SW480 (cell line): ENCODE results near the gene NUCKS1.
"Not testable (repeated sequence)": the region's sequence is repeated elsewhere in the genome, so short reads cannot be mapped to it uniquely, and the experiment has no call there.

ENCODE experiments used
- DNase-seq: peaks from one replicate; pipeline ENCODE4 v3.0.0-alpha.2; 2016; ENCODE audit warnings: low spot score

Gene NUCKS1

DNA sequence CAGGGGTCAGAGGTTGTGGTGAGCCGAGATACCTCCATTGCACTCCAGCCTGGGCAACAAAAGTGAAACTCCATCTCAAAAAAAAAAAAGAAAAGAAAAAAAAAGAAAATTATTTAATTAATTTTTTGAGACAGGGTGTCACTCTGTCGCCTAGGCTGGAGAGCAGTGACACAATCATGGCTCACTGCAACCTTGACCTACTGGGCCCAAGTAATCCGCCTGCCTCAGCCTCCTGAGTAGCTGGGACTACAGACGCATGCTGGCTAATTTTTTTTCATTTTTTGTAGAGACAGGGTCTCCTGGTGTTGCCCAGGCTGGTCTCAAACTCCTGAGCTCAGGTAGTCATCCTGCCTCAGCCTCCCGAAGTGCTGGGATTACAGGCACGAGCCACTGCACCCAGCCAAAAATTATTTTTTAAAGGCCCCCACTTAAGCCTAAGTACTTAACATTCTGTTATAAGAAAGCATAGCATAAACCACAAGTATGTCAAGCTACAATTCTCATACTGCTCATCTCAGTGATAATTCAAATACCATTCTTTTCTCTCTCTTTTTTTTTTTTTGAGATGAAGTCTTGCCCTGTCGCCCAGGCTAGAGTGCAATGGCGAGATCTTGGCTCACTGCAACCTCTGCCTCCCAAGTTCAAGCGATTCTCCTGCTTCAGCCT, 19.9 kb downstream of the NUCKS1 start:
- no peak for DNase-seq

DNA sequence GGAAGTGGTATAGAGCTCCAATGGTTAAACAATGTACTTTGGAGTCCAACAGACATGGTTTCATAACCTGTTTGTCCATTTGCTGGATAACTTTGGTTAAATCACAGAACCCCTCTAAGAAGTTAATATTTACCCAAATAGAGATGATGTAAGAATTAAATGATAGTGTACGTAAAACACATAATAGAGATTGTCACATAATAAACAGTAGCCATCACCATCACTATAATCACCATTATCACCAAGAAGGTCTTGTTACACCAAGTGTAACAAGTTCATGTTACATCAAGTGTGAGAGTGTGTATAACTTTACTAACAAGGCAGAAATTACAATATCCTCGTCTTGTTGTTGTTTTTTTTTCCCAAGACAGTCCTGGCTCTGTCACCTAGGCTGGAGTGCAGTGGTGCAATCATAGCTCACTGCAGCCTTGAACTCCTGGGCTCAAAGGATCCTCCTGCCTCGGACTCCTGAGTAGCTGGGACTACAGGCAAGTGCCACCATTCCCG, 23.3 kb downstream of the NUCKS1 start:
- no peak for DNase-seq

DNA sequence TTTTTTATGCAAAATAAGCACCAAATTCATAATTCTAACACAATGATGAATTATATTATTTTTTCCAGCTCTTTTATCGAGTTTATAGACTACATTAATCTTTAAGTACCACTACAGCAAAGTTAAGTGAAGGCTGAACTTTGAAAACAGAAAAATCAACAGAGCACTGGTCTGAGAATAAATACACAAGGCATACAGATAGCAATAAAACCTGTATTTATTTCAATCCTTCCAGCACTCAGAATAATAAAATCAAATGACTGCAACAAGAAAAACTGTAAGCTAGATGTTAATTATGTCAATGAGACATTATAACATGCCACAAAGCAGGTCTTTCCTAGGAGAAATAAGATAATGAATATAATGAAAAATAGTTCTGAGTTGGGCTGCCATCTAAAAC, 24.5 kb downstream of the NUCKS1 start:
- no peak for DNase-seq

DNA sequence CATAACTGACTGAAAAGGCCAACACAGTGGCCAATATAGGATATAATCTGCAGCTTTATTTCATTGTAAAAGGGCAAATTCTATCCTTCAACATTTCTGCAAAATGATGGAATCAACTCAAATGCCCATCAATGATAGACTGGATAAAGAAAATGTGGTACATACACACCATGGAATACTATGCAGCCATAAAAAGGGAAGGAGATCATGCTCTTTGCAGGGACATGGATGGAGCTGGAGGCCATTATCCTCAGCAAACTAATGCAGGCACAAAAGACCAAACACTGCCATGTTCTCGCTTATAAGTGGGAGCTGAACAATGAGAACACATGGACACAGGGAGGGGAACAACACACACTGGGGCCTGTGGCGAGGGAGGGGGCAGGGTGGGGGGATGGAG, 29.2 kb downstream of the NUCKS1 start:
- DNase-seq = not testable (repeated sequence)

- DNase-seq = no peak
Observed at GRCh38 chr1:205719762-205720161, 30.2 kb downstream of the NUCKS1 start.

DNA sequence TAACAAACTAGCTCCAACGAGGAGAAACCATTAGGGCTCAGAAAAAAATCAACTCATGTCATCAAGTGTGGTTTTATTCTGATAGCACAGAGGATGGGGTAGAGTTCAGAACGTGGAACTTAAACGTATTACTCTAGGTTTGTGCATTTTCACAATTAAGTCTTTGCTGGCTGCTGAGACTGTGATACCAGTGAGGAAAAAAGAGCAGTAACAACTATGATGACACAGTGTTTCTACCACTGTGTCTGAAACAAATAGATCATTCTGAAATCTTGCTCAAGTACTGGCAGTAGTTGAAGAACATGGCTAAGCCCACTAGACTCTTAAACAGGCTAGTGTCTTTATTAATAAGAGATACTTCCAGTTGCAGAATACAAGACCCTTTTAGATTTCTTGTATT, 31.0 kb downstream of the NUCKS1 start:
- DNase-seq = no peak

- no peak for DNase-seq
Observed at GRCh38 chr1:205716371-205717132, 33.4 kb downstream of the NUCKS1 start.

- DNase-seq = no peak
Observed at GRCh38 chr1:205715628-205716027, 34.4 kb downstream of the NUCKS1 start.

DNA sequence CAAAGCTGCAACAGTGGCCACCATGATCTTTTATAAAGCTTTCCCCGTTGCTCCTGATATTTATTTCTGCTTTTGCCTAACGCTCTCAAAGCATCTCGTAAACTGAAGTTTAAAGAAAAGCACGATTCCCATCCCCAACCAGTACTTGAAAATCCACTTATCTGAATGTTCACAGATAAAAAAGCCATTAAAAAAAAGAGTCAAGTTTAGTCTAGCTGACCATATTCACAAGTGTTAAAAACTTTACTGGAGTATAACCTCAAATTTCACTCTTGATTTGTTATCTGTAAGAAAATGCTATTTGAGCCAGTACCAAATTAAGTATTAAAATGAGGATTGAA, 35.1 kb downstream of the NUCKS1 start:
- DNase-seq = no peak

DNA sequence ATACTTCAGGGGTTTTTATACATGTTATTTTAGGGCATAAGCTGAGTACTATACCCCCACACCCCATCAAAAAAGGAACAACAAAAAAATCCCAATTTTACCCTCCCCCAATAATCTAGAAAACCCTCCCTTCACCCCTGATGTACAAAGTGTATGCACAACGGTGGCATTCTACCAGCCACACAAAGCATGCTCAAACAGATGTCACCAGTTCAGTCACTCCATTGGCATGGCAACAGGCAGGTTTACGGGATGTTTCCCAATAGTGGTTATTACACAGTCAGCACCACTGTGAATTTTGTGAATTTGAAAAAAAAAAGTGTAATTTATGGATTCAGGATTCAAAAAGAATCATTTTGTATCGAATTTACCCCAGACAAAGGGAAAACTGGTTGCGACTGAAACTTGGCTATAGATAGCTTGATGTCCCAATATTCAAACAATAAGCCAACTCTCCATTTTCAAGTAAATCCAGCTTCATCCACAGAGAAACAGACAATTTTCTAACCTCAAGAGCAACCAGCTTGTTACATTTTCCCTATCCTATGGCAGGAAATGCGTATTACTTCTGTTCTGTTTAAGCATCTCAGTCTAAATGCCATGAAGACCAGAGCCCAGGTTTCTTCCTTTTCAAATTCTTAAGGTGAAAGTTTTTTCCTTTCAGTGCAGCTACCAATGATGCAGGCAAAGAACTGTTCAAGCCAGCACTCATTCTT, 35.6 kb downstream of the NUCKS1 start:
- no peak for DNase-seq

GRCh38 chr1:205711105-205712048, 38.6 kb downstream of the NUCKS1 start:
- DNase-seq = peak; percentile 66

- DNase-seq = no peak
Observed at GRCh38 chr1:205710201-205711062, 39.5 kb downstream of the NUCKS1 start.

DNA sequence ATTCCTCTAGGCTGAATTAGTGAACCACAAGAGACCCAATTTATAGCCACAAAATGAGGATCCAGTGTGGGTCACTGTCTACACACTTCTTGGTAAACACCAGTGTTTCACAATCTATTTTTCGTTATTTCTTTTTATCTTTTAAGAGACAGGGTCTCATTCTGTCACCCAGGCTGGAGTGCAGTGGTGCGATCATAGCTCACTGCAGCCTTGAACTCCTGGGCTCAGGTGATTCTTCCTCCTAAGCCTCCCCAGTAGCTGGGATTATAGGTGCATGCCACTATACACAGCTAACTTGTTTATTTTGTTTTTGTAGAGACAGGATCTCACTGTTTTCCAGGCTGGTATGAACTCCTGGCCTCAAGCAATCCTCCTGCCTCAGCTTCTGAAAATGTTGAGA, 40.3 kb downstream of the NUCKS1 start:
- DNase-seq = no peak

DNA sequence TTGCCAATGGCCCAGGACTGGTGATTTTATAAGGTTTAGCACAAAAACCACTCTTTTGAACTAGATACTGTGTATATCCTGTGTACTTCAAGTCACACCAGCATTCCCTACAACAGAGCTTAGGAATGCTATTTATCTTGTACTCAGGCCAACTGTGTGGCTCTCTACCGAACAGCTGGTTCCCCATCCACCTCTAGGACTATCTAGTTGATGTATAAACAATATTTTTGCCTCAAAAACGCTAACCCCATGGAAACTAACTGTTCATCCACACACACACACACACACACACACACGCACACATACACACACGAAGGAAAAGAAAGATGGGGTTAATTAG, 41.0 kb downstream of the NUCKS1 start:
- DNase-seq = no peak

- DNase-seq = no peak
Observed at GRCh38 chr1:205706601-205707502, 43.1 kb downstream of the NUCKS1 start.

- no peak for DNase-seq
Observed at GRCh38 chr1:205704903-205705302, 45.1 kb downstream of the NUCKS1 start.

GRCh38 chr1:205703072-205703471, 46.9 kb downstream of the NUCKS1 start:
- DNase-seq = no peak

GRCh38 chr1:205701891-205702290, 48.1 kb downstream of the NUCKS1 start:
- DNase-seq = no peak

GRCh38 chr1:205701420-205701819, 48.6 kb downstream of the NUCKS1 start:
- no peak for DNase-seq

DNA sequence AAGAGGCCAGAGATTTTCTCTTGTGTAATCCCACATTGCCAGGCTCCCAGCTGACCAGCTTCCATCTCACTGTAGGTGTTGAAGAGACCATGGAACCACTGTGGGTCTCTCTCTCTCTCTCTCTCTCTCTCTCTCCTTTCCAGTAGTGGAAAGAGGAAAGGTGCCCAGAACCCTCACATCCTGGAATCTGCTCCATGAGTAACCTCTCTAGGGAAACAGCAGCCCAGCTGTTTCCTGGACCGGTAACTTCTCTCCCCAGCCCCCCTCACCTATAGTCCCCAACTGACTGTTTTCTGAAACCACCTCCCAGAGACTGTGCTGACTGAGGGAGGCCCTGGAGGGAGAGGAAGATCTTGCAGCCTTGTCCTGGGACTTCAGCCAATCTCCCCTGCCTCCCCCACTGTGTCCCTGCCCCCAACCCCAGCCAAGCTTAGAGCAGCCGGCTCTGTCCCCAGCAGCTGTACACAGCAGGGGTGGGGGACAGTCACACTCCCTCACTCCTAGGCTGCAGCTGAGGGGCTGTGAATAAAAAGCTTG, 49.0 kb downstream of the NUCKS1 start:
- DNase-seq = no peak
